T-cell (primary cell): ENCODE data around the gene DDX20. TPM values are rescaled to one million over a fixed set of nuclear protein-coding genes. Genes with fewer than 3 reads are reported as not detected.

Experiments
- ATAC-seq, 4 experiments: fragments of 200-7000 bp in 3 of 4; fragments of 150-1000 bp in 1 of 4; cut with Tn5 transposase; replicated peaks in 1 of 4; 1 replicate in 3 of 4; 2 replicates in 1 of 4; pipeline ENCODE4 v1.10.0; 2021; ENCODE audit warnings: moderate library complexity in 3 of 4, mild to moderate bottlenecking in 2 of 4, moderate number of reproducible peaks in 1 of 4
- CTCF ChIA-PET, 2 donors: fragments of 300-600 bp; sonication (Branson Sonifier 250); formaldehyde crosslinking; loops; one replicate each; lab custom pipeline; 2022; ENCODE audit warnings: antibody characterized with exemption in 2 of 2; lab: Charles Lee
- POLR2A ChIA-PET, 2 donors: fragments of 300-600 bp; sonication (Branson Sonifier 250); formaldehyde crosslinking; loops; one replicate each; lab custom pipeline; 2022; ENCODE audit warnings: antibody characterized with exemption in 2 of 2; lab: Charles Lee
- DNase-seq, 35 experiments: peaks; one replicate each; pipeline versions ENCODE4 v3.0.0 to v3.0.0-alpha.2; 2013 to 2023
- H3K27ac ChIP-seq: one replicate; pipeline ENCODE4 v1.5.1; 2013; ENCODE audit warnings: low read length
- H3K27me3 ChIP-seq, 2 experiments: replicated peaks in 1 of 2; 1 replicate in 1 of 2; 2 replicates in 1 of 2; pipeline versions ENCODE4 v1.6.1 to v1.7.0; 2013; ENCODE audit warnings: low read length in 1 of 2, mixed read lengths in 1 of 2; ENCODE audit not compliant: control insufficient read depth in 2 of 2, insufficient read depth in 2 of 2; ENCODE audit errors: extremely low read depth in 1 of 2
- H3K36me3 ChIP-seq, 2 donors: 1 replicate in 1 of 2; 2 replicates in 1 of 2; pipeline versions ENCODE4 v1.6.1 to v1.7.0; 2013; ENCODE audit warnings: low read length in 1 of 2; ENCODE audit not compliant: control insufficient read depth in 2 of 2, insufficient read depth in 1 of 2; ENCODE audit errors: extremely low read depth in 1 of 2
- H3K4me1 ChIP-seq, 2 experiments: 1 replicate in 1 of 2; 2 replicates in 1 of 2; pipeline versions ENCODE4 v1.6.1 to v1.7.0; 2013; ENCODE audit warnings: low read length in 2 of 2, mixed read lengths in 1 of 2; ENCODE audit not compliant: insufficient read depth in 2 of 2, control insufficient read depth in 1 of 2; ENCODE audit errors: extremely low read depth in 1 of 2
- H3K4me3 ChIP-seq, 2 donors: 1 replicate in 1 of 2; 2 replicates in 1 of 2; pipeline versions ENCODE4 v1.5.1 to v1.7.0; 2013; ENCODE audit warnings: mild to moderate bottlenecking in 2 of 2, low read length in 1 of 2, moderate library complexity in 1 of 2; ENCODE audit not compliant: control insufficient read depth in 1 of 2; ENCODE audit errors: extremely low read depth in 1 of 2
- H3K9me3 ChIP-seq: 2 replicates; pipeline ENCODE4 v1.7.0; 2013
- H3K27ac Mint-ChIP-seq, 2 donors: one replicate each; pipeline ENCODE4 v1.8.0; 2020 to 2021; ENCODE audit warnings: mild to moderate bottlenecking in 2 of 2, mixed read lengths in 2 of 2
- H3K27me3 Mint-ChIP-seq, 2 donors: one replicate each; pipeline ENCODE4 v1.8.0; 2021 to 2022; ENCODE audit warnings: mixed read lengths in 2 of 2
- H3K36me3 Mint-ChIP-seq: one replicate; pipeline ENCODE4 v1.8.0; 2021; ENCODE audit warnings: mixed read lengths
- H3K4me1 Mint-ChIP-seq, 3 donors: one replicate each; pipeline ENCODE4 v1.8.0; 2020 to 2022; ENCODE audit warnings: mixed read lengths in 3 of 3, mild to moderate bottlenecking in 1 of 3
- H3K4me3 Mint-ChIP-seq, 3 donors: one replicate each; pipeline ENCODE4 v1.8.0; 2020 to 2022; ENCODE audit warnings: mild to moderate bottlenecking in 3 of 3, mixed read lengths in 3 of 3, moderate library complexity in 3 of 3
- H3K9me3 Mint-ChIP-seq, 3 donors: one replicate each; pipeline ENCODE4 v1.8.0; 2020 to 2022; ENCODE audit warnings: mixed read lengths in 3 of 3
- WGBS: methylation state at CpG from one replicate; pipeline ENCODE4 v1.1.5; 2013; ENCODE audit warnings: missing lambda C conversion rate; ENCODE audit not compliant: insufficient coverage; 5-methylcytosine and 5-hydroxymethylcytosine counted together
- total RNA-seq, 35 experiments: library from RNA in 6 of 35; stranded (reverse) in 6 of 35; fragments of 120-200 nt in 1 of 35; gene quantifications; one replicate each; pipeline versions ENCODE4 v1.2.1 to v1.2.4 and lab custom pipeline; 2013 to 2026

Gene DDX20
- total RNA-seq, 5 donors from 2014 or later (not counting 1 experiment from before 2014, with no cell fraction given): 16.7 to 19.8 (median 17.5) TPM

- peaks cover 0 to 32% of the 10 kb centered on the region in 2 experiments for H3K4me1 ChIP-seq
- Mint-ChIP-seq H3K36me3 (no peaks in the 10 kb centered on the region), H3K27ac (no peak overlapping the region), H3K4me1 (peaks cover 14 to 24% (median 18%) of the 10 kb centered on the region in 3 donors), H3K4me3 (no peak overlapping the region), H3K27me3 (peaks cover 10 to 16% of the 10 kb centered on the region in 2 donors), H3K9me3 (no peaks in the 10 kb centered on the region)
- ChIA-PET POLR2A (no interaction called here), CTCF (no interaction called here)
- no peak for ATAC-seq
- H3K4me3 ChIP-seq: no peak overlapping the region
- no peak overlapping the region for H3K27ac ChIP-seq
- no peak for DNase-seq
- WGBS: 70% methylated on average over 1 of the region's 4 CpGs
- peaks cover 0 to 57% of the 10 kb centered on the region in 2 experiments for H3K27me3 ChIP-seq
- H3K36me3 ChIP-seq: no peaks in the 10 kb centered on the region
- no peaks in the 10 kb centered on the region for H3K9me3 ChIP-seq
Measured at GRCh38 chr1:111735321-111735720, 20.4 kb upstream of the DDX20 start.

DNA sequence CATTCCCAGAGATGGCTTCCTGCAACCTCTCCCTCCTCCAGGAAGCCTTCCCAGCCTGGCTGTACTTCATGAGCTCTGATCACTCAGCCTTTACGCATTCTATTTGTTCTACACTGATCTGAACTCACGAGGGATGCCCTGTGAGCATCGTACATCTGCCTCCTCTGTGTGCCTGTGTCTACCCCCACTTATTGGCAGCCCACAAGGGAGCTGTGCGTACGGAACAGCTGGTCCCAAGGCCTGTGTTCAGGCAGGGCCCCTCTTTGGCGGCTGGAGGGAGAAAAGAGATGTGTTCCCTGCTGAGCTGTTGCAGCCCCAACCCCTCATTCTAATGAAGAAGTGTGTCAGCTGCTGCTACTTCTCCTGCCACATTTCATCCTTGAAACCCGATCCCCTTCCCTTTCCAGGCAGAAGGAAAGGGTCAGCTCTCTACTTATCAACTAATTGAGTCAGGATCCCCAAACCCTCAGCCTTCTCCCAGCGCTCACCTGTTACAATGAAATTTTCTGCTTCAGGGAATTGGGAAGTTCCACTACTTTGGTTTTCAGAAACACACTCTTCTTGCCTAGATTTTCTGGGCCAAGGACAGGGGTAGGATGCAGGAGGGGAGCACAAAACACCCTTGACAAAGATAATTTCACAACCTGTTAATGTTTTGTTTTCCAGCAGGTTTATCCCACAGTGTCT, 19.7 kb upstream of the DDX20 start:
- WGBS: 96% methylated on average over 4 of the region's 8 CpGs
- CTCF ChIA-PET: interaction anchor here in 1 of 2 donors (1.2 kb wide), 1 partner anchor 21 kb away, joined by 6 read pairs; no protein-coding TSS in a partner anchor

DNA sequence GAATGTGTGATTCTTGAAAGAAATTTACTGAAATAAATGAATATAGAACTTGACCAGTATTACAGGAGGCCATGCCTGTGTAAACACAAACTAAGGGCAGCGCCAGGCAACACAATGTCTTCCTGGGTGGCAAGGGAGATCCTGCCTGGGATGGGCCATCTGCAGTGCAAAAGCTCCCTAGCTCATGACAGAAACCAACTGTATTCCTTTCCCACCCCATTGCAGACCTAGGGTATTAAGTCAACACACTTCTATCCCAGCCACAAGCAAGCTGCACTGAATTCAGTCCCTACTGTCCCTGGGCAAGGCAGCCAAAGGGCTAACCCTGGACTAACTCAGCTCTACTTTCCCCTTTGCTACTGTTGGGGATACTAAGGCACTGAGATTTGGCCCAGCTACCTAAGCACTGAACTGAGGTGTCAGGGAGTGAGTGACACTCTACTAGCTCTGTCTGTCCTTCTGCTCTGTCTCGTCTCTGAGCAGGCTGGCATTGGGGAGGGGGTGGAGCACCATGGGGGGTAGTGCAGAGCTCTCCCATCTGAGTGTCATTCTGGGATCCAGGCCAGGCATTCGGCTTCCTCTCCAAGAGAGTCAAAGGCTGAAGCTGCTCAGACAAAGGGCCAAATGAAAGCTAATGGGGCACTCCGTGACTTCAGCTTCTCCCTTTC, 19.0 kb upstream of the DDX20 start:
- ChIA-PET POLR2A (no interaction called here), CTCF (interaction anchor here in 1 of 2 donors (1.2 to 1.3 kb wide), 2 partner anchors 11 to 22 kb away, joined by 3 to 6 read pairs; no protein-coding TSS in a partner anchor)
- no peaks in the 10 kb centered on the region for H3K36me3 ChIP-seq
- no peaks in the 10 kb centered on the region for H3K9me3 ChIP-seq
- H3K36me3 Mint-ChIP-seq: no peaks in the 10 kb centered on the region
- WGBS: 86% methylated on average over 1 of the region's 4 CpGs
- no peak for ATAC-seq
- H3K4me3 ChIP-seq: no peak overlapping the region
- H3K27me3 Mint-ChIP-seq: peaks cover 15 to 23% of the 10 kb centered on the region in 2 donors
- H3K4me3 Mint-ChIP-seq: no peak overlapping the region
- no peak overlapping the region for H3K27ac Mint-ChIP-seq
- DNase-seq: peak in 1 of 35 experiments; percentile 23
- H3K4me1 ChIP-seq: peaks cover 0 to 36% of the 10 kb centered on the region in 2 experiments
- H3K4me1 Mint-ChIP-seq: peaks cover 18 to 32% (median 22%) of the 10 kb centered on the region in 3 donors
- H3K27me3 ChIP-seq: peaks cover 2 to 71% of the 10 kb centered on the region in 2 experiments
- no peaks in the 10 kb centered on the region for H3K9me3 Mint-ChIP-seq
- H3K27ac ChIP-seq: no peak overlapping the region

More for the DNA sequence above, 19.7 kb upstream of the DDX20 start:
- Mint-ChIP-seq H3K36me3 (no peaks in the 10 kb centered on the region), H3K27ac (no peak overlapping the region), H3K9me3 (no peaks in the 10 kb centered on the region), H3K4me1 (peaks cover 18 to 31% (median 22%) of the 10 kb centered on the region in 3 donors), H3K27me3 (peaks cover 14 to 21% of the 10 kb centered on the region in 2 donors), H3K4me3 (no peak overlapping the region)
- H3K4me1 ChIP-seq: peaks cover 0 to 36% of the 10 kb centered on the region in 2 experiments
- POLR2A ChIA-PET: no interaction called here
- no peak overlapping the region for H3K4me3 ChIP-seq
- H3K36me3 ChIP-seq: no peaks in the 10 kb centered on the region
- no peaks in the 10 kb centered on the region for H3K9me3 ChIP-seq
- peaks cover 1 to 64% of the 10 kb centered on the region in 2 experiments for H3K27me3 ChIP-seq
- H3K27ac ChIP-seq: no peak overlapping the region
- ATAC-seq (no peak), DNase-seq (peak in 1 of 35 experiments; percentile 3)

DNA sequence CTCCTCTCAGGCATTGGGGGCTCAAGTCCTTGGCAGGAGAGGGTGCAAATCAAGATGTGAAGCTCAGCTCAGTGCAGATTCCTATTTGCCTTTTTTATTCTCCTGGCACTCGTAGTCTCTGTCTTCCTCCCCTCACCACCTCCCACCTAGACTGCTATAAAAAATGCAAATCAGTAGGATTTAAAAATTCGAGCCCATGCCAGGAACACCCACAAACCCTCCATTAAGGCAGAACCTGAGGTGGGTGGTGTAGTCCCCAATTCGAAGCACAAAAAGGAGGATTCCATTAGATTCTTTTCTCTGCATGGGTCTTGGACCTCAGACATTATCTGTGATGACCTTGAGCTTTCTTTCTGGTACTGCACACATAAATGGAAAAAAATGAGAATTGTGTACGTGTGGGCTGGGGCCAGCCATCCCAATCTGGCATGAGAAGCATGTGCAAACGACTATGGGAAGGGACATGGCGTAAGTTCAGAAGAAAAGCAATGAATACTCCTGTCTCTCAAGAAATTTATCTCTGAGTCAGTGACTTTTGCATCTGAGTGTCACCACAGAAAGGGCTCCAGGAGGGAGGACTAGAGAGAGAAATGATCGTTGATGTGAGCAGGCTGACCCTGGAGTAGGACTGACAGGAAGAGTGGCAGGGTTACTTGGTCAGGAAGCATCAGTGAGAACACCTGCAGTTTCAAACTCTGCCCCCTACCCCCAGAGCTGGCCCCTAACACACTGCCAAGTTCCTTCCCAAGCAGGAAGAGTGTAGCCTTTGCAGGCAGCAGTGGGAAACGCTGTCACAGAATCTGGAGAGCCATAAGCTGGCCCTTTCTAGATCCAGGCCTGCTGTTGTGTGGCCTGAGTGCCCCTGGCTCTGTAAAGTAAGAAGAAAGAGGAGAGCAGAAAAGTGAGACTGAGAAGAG, 18.2 kb upstream of the DDX20 start:
- CTCF ChIA-PET: interaction anchor here in 1 of 2 donors (1.2 to 1.8 kb wide), 5 partner anchors 10 to 229 kb away, joined by 3 to 6 read pairs (median 5); no protein-coding TSS in a partner anchor
- H3K36me3 ChIP-seq: no peaks in the 10 kb centered on the region
- H3K4me1 ChIP-seq: peaks cover 0 to 36% of the 10 kb centered on the region in 2 experiments
- no peaks in the 10 kb centered on the region for H3K36me3 Mint-ChIP-seq
- H3K27me3 Mint-ChIP-seq: peaks cover 15 to 23% of the 10 kb centered on the region in 2 donors
- no peak overlapping the region for H3K27ac ChIP-seq
- WGBS: 76% methylated on average over 5 of the region's 8 CpGs
- peak overlapping the region in 1 of 2 donors; percentile 19 for H3K27ac Mint-ChIP-seq
- peak overlapping the region; percentile 58 to 74 for H3K4me3 ChIP-seq
- H3K4me1 Mint-ChIP-seq: peaks cover 18 to 32% (median 22%) of the 10 kb centered on the region in 3 donors
- POLR2A ChIA-PET: interaction anchor here in 1 of 2 donors (1.0 to 1.2 kb wide), 2 partner anchors 14 to 18 kb away, joined by 3 to 4 read pairs; partner anchors contain the start of gene DDX20
- H3K27me3 ChIP-seq: peaks cover 2 to 63% of the 10 kb centered on the region in 2 experiments
- no peaks in the 10 kb centered on the region for H3K9me3 ChIP-seq
- ATAC-seq (no peak), DNase-seq (peak in 1 of 35 experiments; percentile 11)
- peak overlapping the region; percentile 69 to 93 (median 78) for H3K4me3 Mint-ChIP-seq
- no peaks in the 10 kb centered on the region for H3K9me3 Mint-ChIP-seq

GRCh38 chr1:111738133-111738435, 17.6 kb upstream of the DDX20 start:
- Histone ChIP-seq H3K4me3 (peak overlapping the region; percentile 58 to 74), H3K9me3 (no peaks in the 10 kb centered on the region), H3K27me3 (peaks cover 2 to 62% of the 10 kb centered on the region in 2 experiments), H3K27ac (no peak overlapping the region), H3K36me3 (no peaks in the 10 kb centered on the region), H3K4me1 (peaks cover 0 to 36% of the 10 kb centered on the region in 2 experiments)
- CTCF ChIA-PET: interaction anchor here in 1 of 2 donors (1.0 to 1.8 kb wide), 4 partner anchors 17 to 230 kb away, joined by 4 to 5 read pairs (median 4); no protein-coding TSS in a partner anchor
- POLR2A ChIA-PET: interaction anchor here (0.9 to 1.2 kb wide), 3 partner anchors 13 to 17 kb away, joined by 3 to 6 read pairs (median 4); partner anchors contain the start of gene DDX20 (in 1 of the 2)
- Mint-ChIP-seq H3K27ac (peak overlapping the region in 1 of 2 donors; percentile 19), H3K36me3 (no peaks in the 10 kb centered on the region), H3K4me3 (peak overlapping the region; percentile 69 to 93 (median 78)), H3K4me1 (peaks cover 18 to 32% (median 22%) of the 10 kb centered on the region in 3 donors), H3K9me3 (no peaks in the 10 kb centered on the region), H3K27me3 (peaks cover 15 to 23% of the 10 kb centered on the region in 2 donors)
- peak in 2 of 35 experiments; percentile 25 to 47 for DNase-seq
- ATAC-seq: peak in 1 of 4 experiments; percentile 61
- 25% methylated on average over 6 of the region's 9 CpGs for WGBS
